HG03439 (cell line): ENCODE measurements around the gene IGF2BP2.
"Not testable (repeated sequence)": the region's sequence is repeated elsewhere in the genome, so short reads cannot be mapped to it uniquely, and the experiment has no call there.

Source experiments
- ATAC-seq: cut with Tn5 transposase; IDR thresholded peaks from one replicate; pipeline ENCODE4 v1.9.1; 2021; ENCODE audit warnings: mild to moderate bottlenecking, moderate library complexity; ENCODE audit not compliant: unreplicated experiment

Gene IGF2BP2

GRCh38 chr3:185838417-185838989 is 13.7 kb upstream of the IGF2BP2 start:
- ATAC-seq, result not testable (repeated sequence)

GRCh38 chr3:185837414-185837813 is 12.6 kb upstream of the IGF2BP2 start:
- ATAC-seq, result no peak

- ATAC-seq, result no peak
Measured at GRCh38 chr3:185831990-185832389, 7.1 kb upstream of the IGF2BP2 start.

- no peak for ATAC-seq
Measured at GRCh38 chr3:185831195-185831594, 6.4 kb upstream of the IGF2BP2 start.

GRCh38 chr3:185830018-185830797 is 5.4 kb upstream of the IGF2BP2 start:
- ATAC-seq, result no peak

GRCh38 chr3:185828755-185829154 is 3.9 kb upstream of the IGF2BP2 start:
- ATAC-seq, result no peak

- no peak for ATAC-seq
Measured at GRCh38 chr3:185827595-185828344, 2.9 kb upstream of the IGF2BP2 start.

- no peak for ATAC-seq
Measured at GRCh38 chr3:185825639-185826481, 1.0 kb upstream of the IGF2BP2 start.

- peak; percentile 22 for ATAC-seq
Measured at GRCh38 chr3:185824051-185825005, 514 bp downstream of the IGF2BP2 start.

- ATAC-seq, result no peak
Measured at GRCh38 chr3:185823078-185824044, 1.5 kb downstream of the IGF2BP2 start.

- no peak for ATAC-seq
Measured at GRCh38 chr3:185822221-185823000, 2.4 kb downstream of the IGF2BP2 start.

- no peak for ATAC-seq
Measured at GRCh38 chr3:185820973-185821758, 3.7 kb downstream of the IGF2BP2 start.

- no peak for ATAC-seq
Measured at GRCh38 chr3:185818267-185818875, 6.5 kb downstream of the IGF2BP2 start.

- ATAC-seq, result no peak
Measured at GRCh38 chr3:185815391-185816282, 9.2 kb downstream of the IGF2BP2 start.

GRCh38 chr3:185813691-185814215 is 11.1 kb downstream of the IGF2BP2 start:
- ATAC-seq, result no peak
